Peyer's patch (tissue), 4 donors: Measurements from ENCODE around the gene ITGB3. TPM values are rescaled to one million over a fixed set of nuclear protein-coding genes. Genes with fewer than 3 reads are reported as not detected.

ENCODE experiments used
- DNase-seq, 3 donors: peaks; one replicate each; pipeline ENCODE4 v3.0.0-alpha.2; 2017 to 2019
- H3K27ac ChIP-seq, 4 donors: fragments of 200-600 bp; sonication (generic); one replicate each; pipeline ENCODE4 v1.5.1; 2016 to 2019
- H3K27me3 ChIP-seq, 2 donors: fragments of 200-600 bp; sonication (generic); one replicate each; pipeline ENCODE4 v1.5.1; 2019
- H3K36me3 ChIP-seq, 3 donors: fragments of 200-600 bp; sonication (generic); one replicate each; pipeline ENCODE4 v1.5.1; 2016 to 2019
- H3K4me1 ChIP-seq, 4 donors: fragments of 200-600 bp; sonication (generic); one replicate each; pipeline ENCODE4 v1.5.1; 2016 to 2019
- H3K4me3 ChIP-seq, 4 donors: fragments of 200-600 bp; sonication (generic); 1 replicate in 3 of 4; 2 replicates in 1 of 4; pipeline ENCODE4 v1.5.1; 2016 to 2019; ENCODE audit warnings: mild to moderate bottlenecking in 1 of 4
- H3K9me3 ChIP-seq, 4 donors: fragments of 200-600 bp; sonication (generic); one replicate each; pipeline ENCODE4 v1.5.1; 2016 to 2019; ENCODE audit warnings: mild to moderate bottlenecking in 1 of 4
- POLR2A ChIP-seq, 2 donors: fragments of 450-650 bp; IDR thresholded peaks; one replicate each; pipeline ENCODE4 v1.5.1; 2017; ENCODE audit warnings: antibody characterized with exemption in 2 of 2, mild to moderate bottlenecking in 2 of 2, moderate library complexity in 2 of 2
- total RNA-seq, 4 donors: library from RNA; depleted of rRNA; stranded (reverse); fragments of >200 nt; gene quantifications; one replicate each; pipeline ENCODE4 v1.1.0, GENCODE V29; 2016
- TF ChIP-seq, protein P1 (sequence below), 6 experiments: fragments of 450-650 bp in 4 of 6; fragments of 200-600 bp in 2 of 6; sonication (generic) in 1 of 6; IDR thresholded peaks; one replicate each; pipeline ENCODE4 v1.5.1; 2017 to 2019; ENCODE audit warnings: antibody characterized with exemption in 6 of 6, mild to moderate bottlenecking in 3 of 6, moderate library complexity in 1 of 6

Gene ITGB3
- total RNA-seq, 4 donors from 2014 or later: 4.6 to 18.2 (median 6.6) TPM

DNA sequence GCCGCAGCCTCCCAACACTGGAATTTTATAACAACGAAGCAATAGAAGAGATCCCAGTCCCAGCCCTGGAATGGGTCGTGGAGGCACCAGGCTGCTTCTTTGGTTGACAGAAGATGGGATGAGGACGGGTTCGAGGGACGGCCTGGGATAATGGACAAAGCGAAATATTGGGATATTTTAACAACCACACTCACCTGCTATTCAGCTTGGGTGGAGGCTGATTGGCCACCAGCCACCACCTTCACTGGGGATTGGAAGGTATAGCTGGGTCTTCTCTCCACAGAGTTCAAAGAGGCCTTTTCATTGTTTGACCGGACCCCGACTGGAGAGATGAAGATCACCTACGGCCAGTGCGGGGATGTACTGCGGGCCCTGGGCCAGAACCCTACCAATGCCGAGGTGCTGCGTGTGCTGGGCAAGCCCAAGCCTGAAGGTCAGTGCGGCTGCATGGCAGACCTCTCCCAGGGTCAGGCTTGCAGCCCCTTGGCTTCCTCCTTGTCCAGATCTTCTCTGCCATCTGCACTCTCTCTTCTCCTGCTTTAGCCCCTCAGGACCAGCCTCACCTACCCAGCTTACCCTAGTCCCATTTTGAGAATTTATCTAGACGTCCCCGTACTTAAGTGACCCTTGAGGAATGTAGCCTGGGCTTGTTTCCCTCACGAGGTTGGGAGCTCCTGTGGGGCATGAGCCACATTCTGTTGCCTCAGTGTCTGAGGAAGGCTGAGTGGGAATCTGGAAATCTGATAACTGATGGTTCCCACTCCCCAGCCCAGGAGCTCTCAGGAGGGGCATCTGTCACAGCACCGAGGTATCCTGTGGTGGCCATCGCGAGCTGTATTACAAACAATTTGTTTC, 33.8 kb upstream of the ITGB3 start:
- DNase-seq: no peak
- no peaks in the 10 kb centered on the region for H3K9me3 ChIP-seq
- H3K4me3 ChIP-seq: no peak overlapping the region
- TF ChIP-seq POLR2A (IDR thresholded peaks at IDR 0.05): no peak
- TF ChIP-seq, protein P1, sequence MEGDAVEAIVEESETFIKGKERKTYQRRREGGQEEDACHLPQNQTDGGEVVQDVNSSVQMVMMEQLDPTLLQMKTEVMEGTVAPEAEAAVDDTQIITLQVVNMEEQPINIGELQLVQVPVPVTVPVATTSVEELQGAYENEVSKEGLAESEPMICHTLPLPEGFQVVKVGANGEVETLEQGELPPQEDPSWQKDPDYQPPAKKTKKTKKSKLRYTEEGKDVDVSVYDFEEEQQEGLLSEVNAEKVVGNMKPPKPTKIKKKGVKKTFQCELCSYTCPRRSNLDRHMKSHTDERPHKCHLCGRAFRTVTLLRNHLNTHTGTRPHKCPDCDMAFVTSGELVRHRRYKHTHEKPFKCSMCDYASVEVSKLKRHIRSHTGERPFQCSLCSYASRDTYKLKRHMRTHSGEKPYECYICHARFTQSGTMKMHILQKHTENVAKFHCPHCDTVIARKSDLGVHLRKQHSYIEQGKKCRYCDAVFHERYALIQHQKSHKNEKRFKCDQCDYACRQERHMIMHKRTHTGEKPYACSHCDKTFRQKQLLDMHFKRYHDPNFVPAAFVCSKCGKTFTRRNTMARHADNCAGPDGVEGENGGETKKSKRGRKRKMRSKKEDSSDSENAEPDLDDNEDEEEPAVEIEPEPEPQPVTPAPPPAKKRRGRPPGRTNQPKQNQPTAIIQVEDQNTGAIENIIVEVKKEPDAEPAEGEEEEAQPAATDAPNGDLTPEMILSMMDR (IDR thresholded peaks at IDR 0.05): no peak
- H3K27me3 ChIP-seq: no peaks in the 10 kb centered on the region
- H3K4me1 ChIP-seq: peaks cover 0 to 12% (median 0%) of the 10 kb centered on the region in 4 donors
- no peaks in the 10 kb centered on the region for H3K36me3 ChIP-seq
- no peak overlapping the region for H3K27ac ChIP-seq

- Histone ChIP-seq H3K27me3 (no peaks in the 10 kb centered on the region), H3K4me1 (peaks cover 0 to 18% (median 0%) of the 10 kb centered on the region in 4 donors), H3K4me3 (no peak overlapping the region), H3K27ac (no peak overlapping the region), H3K9me3 (no peaks in the 10 kb centered on the region), H3K36me3 (no peaks in the 10 kb centered on the region)
- DNase-seq: no peak
- no peak for TF ChIP-seq POLR2A (IDR thresholded peaks at IDR 0.05)
- TF ChIP-seq, protein P1 (IDR thresholded peaks at IDR 0.05): no peak
Observed at GRCh38 chr17:47220531-47220999, 33.1 kb upstream of the ITGB3 start.

DNA sequence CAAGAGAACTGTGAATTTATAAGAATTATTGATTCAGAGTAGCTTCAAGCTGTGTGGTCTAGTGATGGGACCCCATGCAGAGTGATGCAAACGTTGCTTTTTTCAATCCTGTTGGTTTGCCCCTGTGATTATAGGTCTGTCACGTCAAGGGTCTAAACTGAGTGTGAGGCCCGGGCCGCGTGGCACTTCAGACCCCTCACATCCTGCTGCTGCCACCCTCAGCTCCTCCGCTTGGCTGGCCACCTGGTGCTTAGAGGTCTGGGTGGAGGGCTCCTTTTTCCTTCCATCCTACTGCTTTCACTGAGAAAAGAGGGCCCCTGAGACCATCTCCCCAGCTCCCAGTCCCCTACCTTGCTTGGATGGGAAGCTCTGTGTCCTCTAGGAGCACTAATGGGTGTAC, 32.5 kb upstream of the ITGB3 start:
- Histone ChIP-seq H3K4me3 (no peak overlapping the region), H3K27me3 (no peaks in the 10 kb centered on the region), H3K9me3 (no peaks in the 10 kb centered on the region), H3K36me3 (no peaks in the 10 kb centered on the region), H3K27ac (no peak overlapping the region), H3K4me1 (peaks cover 0 to 24% (median 0%) of the 10 kb centered on the region in 4 donors)
- no peak for DNase-seq
- TF ChIP-seq, protein P1 (IDR thresholded peaks at IDR 0.05): no peak
- TF ChIP-seq POLR2A (IDR thresholded peaks at IDR 0.05): no peak

- Histone ChIP-seq H3K9me3 (no peaks in the 10 kb centered on the region), H3K36me3 (no peaks in the 10 kb centered on the region), H3K27me3 (no peaks in the 10 kb centered on the region), H3K4me3 (no peak overlapping the region), H3K4me1 (peaks cover 0 to 26% (median 0%) of the 10 kb centered on the region in 4 donors), H3K27ac (no peak overlapping the region)
- DNase-seq: no peak
- TF ChIP-seq, protein P1 (IDR thresholded peaks at IDR 0.05): no peak
- TF ChIP-seq POLR2A (IDR thresholded peaks at IDR 0.05): no peak
Observed at GRCh38 chr17:47222047-47222446, 31.6 kb upstream of the ITGB3 start.

DNA sequence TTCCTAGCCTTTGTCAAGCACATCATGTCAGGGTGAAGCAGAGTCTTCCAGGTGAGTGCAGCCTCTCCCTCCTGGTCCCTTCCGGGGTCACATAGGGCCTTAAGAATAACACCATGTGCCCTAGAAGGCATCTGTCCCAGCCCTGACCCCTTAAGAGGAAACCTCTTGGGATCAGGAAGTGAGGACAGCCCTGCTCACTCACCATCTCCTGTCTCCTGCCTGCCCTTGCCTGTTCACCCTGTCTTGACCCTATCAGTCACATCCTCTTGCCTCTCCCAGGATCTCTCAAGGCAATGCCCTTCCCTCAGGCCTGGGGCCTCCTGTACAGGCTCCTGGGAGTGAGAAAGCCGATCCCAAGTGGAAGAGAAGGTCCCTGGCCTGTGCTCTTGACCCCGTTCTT, 30.6 kb upstream of the ITGB3 start:
- Histone ChIP-seq H3K27ac (peak overlapping the region in 1 of 4 donors; percentile 15), H3K4me3 (no peak overlapping the region), H3K9me3 (no peaks in the 10 kb centered on the region), H3K4me1 (peaks cover 0 to 26% (median 0%) of the 10 kb centered on the region in 4 donors), H3K36me3 (no peaks in the 10 kb centered on the region), H3K27me3 (no peaks in the 10 kb centered on the region)
- no peak for TF ChIP-seq POLR2A (IDR thresholded peaks at IDR 0.05)
- TF ChIP-seq, protein P1 (IDR thresholded peaks at IDR 0.05): no peak
- no peak for DNase-seq
